Liver (tissue), 9 donors: ENCODE results near the gene GLB1L2. TPM values are rescaled to one million over a fixed set of nuclear protein-coding genes. Genes with fewer than 3 reads are reported as not detected.

Source experiments
- DNase-seq: peaks from one replicate; pipeline ENCODE4 v3.0.0-alpha.2; 2017; ENCODE audit warnings: low spot score
- H3K27ac ChIP-seq, 2 donors: one replicate each; pipeline ENCODE4 v1.7.0; 2013; ENCODE audit warnings: inconsistent platforms in 2 of 2, low read length in 2 of 2, control low read depth in 1 of 2, low read depth in 1 of 2, mild to moderate bottlenecking in 1 of 2
- H3K27me3 ChIP-seq, 4 donors: one replicate each; pipeline versions ENCODE4 v1.6.1 to v1.7.0; 2013; ENCODE audit warnings: low read length in 3 of 4, inconsistent platforms in 1 of 4, mild to moderate bottlenecking in 1 of 4, moderate library complexity in 1 of 4; ENCODE audit not compliant: control insufficient read depth in 4 of 4, insufficient read depth in 4 of 4
- H3K36me3 ChIP-seq, 4 donors: one replicate each; pipeline versions ENCODE4 v1.6.1 to v1.7.0; 2013; ENCODE audit warnings: low read length in 3 of 4, mild to moderate bottlenecking in 3 of 4, low read depth in 1 of 4, moderate library complexity in 1 of 4; ENCODE audit not compliant: control insufficient read depth in 4 of 4, insufficient read depth in 3 of 4
- H3K4me1 ChIP-seq, 4 donors: one replicate each; pipeline versions ENCODE4 v1.6.1 to v1.7.0; 2013; ENCODE audit warnings: low read length in 3 of 4, mild to moderate bottlenecking in 3 of 4, moderate library complexity in 1 of 4; ENCODE audit not compliant: control insufficient read depth in 4 of 4, insufficient read depth in 4 of 4
- H3K4me3 ChIP-seq, 3 donors: one replicate each; pipeline versions ENCODE4 v1.6.1 to v1.7.0; 2013; ENCODE audit warnings: low read length in 3 of 3, control low read depth in 1 of 3, low read depth in 1 of 3, mild to moderate bottlenecking in 1 of 3
- H3K9ac ChIP-seq, 2 donors: one replicate each; pipeline ENCODE4 v1.7.0; 2013; ENCODE audit warnings: low read length in 2 of 2, mild to moderate bottlenecking in 2 of 2, moderate library complexity in 2 of 2, control low read depth in 1 of 2, low read depth in 1 of 2
- H3K9me3 ChIP-seq, 4 donors: one replicate each; pipeline versions ENCODE4 v1.6.1 to v1.7.0; 2013; ENCODE audit warnings: low read length in 3 of 4; ENCODE audit not compliant: control insufficient read depth in 4 of 4
- EGR1 ChIP-seq, 2 donors: IDR thresholded peaks; 2 replicates each; pipeline ENCODE4 v1.6.1; 2016 to 2018; ENCODE audit warnings: antibody characterized with exemption in 2 of 2, low read depth in 2 of 2
- FOXA1 ChIP-seq: IDR thresholded peaks from 2 replicates; pipeline ENCODE4 v1.6.1; 2016; ENCODE audit warnings: antibody characterized with exemption
- FOXA2 ChIP-seq: IDR thresholded peaks from 2 replicates; pipeline ENCODE4 v1.6.1; 2016; ENCODE audit warnings: antibody characterized with exemption
- HNF4A ChIP-seq, 2 donors: conservative IDR thresholded peaks; 2 replicates each; pipeline ENCODE4 v1.6.1; 2016; ENCODE audit warnings: antibody characterized with exemption in 2 of 2, mild to moderate bottlenecking in 2 of 2
- JUND ChIP-seq, 2 donors: IDR thresholded peaks; 2 replicates each; pipeline ENCODE4 v1.6.1; 2016; ENCODE audit warnings: antibody characterized with exemption in 2 of 2
- RAD21 ChIP-seq, 2 donors: IDR thresholded peaks; 2 replicates each; pipeline ENCODE4 v1.6.1; 2016; ENCODE audit warnings: antibody characterized with exemption in 2 of 2, mild to moderate bottlenecking in 2 of 2
- SP1 ChIP-seq: IDR thresholded peaks from 2 replicates; pipeline ENCODE4 v1.6.1; 2018; ENCODE audit warnings: antibody characterized with exemption, mild to moderate bottlenecking
- TAF1 ChIP-seq: conservative IDR thresholded peaks from 2 replicates; pipeline ENCODE4 v1.6.1; 2016; ENCODE audit warnings: antibody characterized with exemption, mild to moderate bottlenecking
- YY1 ChIP-seq: IDR thresholded peaks from 2 replicates; pipeline ENCODE4 v1.6.1; 2016; ENCODE audit warnings: antibody characterized with exemption, mild to moderate bottlenecking
- WGBS: extraction: QIAGEN DNeasy Blood & Tissue Kit; methylation state at CpG from one replicate; pipeline ENCODE4 v1.1.7; 2013; 5-methylcytosine and 5-hydroxymethylcytosine counted together
- polyA plus RNA-seq, 2 donors: library from polyadenylated mRNA; stranded (reverse) in 1 of 2; unstranded in 1 of 2; fragments of 200-250 nt in 1 of 2; fragments of >200 nt in 1 of 2; fragmentation: Nextera tagmentation in 1 of 2; extraction: Ambion mirVana in 1 of 2; gene quantifications; one replicate each; pipeline versions ENCODE4 v1.2.1 to v1.2.3, GENCODE V29; 2013 to 2015
- total RNA-seq, 2 donors: library from RNA; depleted of rRNA; stranded (reverse); fragments of >200 nt; gene quantifications; one replicate each; pipeline ENCODE4 v1.2.3, GENCODE V29; 2014
- TF ChIP-seq, protein P1 (sequence below): IDR thresholded peaks from 2 replicates; pipeline ENCODE4 v1.6.1; 2016; ENCODE audit warnings: antibody characterized with exemption
- TF ChIP-seq, protein P2 (sequence below): IDR thresholded peaks from 2 replicates; pipeline ENCODE4 v1.6.1; 2016; ENCODE audit warnings: antibody characterized with exemption, mild to moderate bottlenecking
- TF ChIP-seq, protein P3 (sequence below): IDR thresholded peaks from 2 replicates; pipeline ENCODE4 v1.6.1; 2016; ENCODE audit warnings: antibody characterized with exemption
- donor health status: healthy.
- donor health status: healthy.
- donor health status: healthy.
- donor health status: healthy.
- donor health status: healthy.

GLB1L2 gene
- total and polyA plus RNA-seq, 4 donors, result 0.23 to 0.50 (median 0.42) TPM

DNA sequence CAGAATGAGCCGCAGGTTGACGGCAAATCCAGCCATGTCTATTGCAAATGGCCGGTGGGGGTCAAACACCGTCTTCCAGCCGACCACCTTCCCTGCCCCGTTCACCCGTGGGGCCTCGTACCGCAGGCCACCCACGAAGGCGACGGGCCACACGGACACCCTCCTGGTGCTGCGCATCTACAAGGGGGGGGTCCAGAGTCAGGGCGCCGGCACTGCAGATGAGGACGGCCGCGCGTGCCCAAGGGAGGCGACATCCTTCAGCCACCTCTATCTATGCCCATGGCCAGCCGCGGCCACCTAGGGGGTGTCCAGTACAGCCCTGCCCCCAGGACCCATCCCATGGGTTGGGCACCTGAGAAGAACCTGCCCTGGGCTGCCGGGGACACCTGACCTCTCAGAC lies 51.0 kb downstream of the GLB1L2 start:
- Histone ChIP-seq H3K9me3 (no peaks in the 10 kb centered on the region), H3K27ac (no peak overlapping the region), H3K36me3 (peaks cover 0 to 2% (median 0%) of the 10 kb centered on the region in 4 donors), H3K9ac (no peak overlapping the region), H3K4me3 (no peak overlapping the region), H3K4me1 (no peaks in the 10 kb centered on the region), H3K27me3 (no peaks in the 10 kb centered on the region)
- WGBS, result 96% methylated on average over 24 of the region's 24 CpGs
- TF ChIP-seq, protein P1, sequence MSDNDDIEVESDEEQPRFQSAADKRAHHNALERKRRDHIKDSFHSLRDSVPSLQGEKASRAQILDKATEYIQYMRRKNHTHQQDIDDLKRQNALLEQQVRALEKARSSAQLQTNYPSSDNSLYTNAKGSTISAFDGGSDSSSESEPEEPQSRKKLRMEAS, result no peak
- TF ChIP-seq, protein P2, sequence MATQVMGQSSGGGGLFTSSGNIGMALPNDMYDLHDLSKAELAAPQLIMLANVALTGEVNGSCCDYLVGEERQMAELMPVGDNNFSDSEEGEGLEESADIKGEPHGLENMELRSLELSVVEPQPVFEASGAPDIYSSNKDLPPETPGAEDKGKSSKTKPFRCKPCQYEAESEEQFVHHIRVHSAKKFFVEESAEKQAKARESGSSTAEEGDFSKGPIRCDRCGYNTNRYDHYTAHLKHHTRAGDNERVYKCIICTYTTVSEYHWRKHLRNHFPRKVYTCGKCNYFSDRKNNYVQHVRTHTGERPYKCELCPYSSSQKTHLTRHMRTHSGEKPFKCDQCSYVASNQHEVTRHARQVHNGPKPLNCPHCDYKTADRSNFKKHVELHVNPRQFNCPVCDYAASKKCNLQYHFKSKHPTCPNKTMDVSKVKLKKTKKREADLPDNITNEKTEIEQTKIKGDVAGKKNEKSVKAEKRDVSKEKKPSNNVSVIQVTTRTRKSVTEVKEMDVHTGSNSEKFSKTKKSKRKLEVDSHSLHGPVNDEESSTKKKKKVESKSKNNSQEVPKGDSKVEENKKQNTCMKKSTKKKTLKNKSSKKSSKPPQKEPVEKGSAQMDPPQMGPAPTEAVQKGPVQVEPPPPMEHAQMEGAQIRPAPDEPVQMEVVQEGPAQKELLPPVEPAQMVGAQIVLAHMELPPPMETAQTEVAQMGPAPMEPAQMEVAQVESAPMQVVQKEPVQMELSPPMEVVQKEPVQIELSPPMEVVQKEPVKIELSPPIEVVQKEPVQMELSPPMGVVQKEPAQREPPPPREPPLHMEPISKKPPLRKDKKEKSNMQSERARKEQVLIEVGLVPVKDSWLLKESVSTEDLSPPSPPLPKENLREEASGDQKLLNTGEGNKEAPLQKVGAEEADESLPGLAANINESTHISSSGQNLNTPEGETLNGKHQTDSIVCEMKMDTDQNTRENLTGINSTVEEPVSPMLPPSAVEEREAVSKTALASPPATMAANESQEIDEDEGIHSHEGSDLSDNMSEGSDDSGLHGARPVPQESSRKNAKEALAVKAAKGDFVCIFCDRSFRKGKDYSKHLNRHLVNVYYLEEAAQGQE, result no peak
- TF ChIP-seq EGR1 (IDR thresholded peaks at IDR 0.05; ENCODE audit: low read depth in 2 of 2), result no peak
- TF ChIP-seq TAF1, result no peak
- no peak for TF ChIP-seq FOXA1
- no peak for TF ChIP-seq HNF4A (conservative IDR thresholded peaks at IDR 0.05)
- TF ChIP-seq, protein P3, sequence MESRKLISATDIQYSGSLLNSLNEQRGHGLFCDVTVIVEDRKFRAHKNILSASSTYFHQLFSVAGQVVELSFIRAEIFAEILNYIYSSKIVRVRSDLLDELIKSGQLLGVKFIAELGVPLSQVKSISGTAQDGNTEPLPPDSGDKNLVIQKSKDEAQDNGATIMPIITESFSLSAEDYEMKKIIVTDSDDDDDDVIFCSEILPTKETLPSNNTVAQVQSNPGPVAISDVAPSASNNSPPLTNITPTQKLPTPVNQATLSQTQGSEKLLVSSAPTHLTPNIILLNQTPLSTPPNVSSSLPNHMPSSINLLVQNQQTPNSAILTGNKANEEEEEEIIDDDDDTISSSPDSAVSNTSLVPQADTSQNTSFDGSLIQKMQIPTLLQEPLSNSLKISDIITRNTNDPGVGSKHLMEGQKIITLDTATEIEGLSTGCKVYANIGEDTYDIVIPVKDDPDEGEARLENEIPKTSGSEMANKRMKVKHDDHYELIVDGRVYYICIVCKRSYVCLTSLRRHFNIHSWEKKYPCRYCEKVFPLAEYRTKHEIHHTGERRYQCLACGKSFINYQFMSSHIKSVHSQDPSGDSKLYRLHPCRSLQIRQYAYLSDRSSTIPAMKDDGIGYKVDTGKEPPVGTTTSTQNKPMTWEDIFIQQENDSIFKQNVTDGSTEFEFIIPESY, result no peak
- no peak for TF ChIP-seq RAD21 (IDR thresholded peaks at IDR 0.05)
- no peak for DNase-seq

DNA sequence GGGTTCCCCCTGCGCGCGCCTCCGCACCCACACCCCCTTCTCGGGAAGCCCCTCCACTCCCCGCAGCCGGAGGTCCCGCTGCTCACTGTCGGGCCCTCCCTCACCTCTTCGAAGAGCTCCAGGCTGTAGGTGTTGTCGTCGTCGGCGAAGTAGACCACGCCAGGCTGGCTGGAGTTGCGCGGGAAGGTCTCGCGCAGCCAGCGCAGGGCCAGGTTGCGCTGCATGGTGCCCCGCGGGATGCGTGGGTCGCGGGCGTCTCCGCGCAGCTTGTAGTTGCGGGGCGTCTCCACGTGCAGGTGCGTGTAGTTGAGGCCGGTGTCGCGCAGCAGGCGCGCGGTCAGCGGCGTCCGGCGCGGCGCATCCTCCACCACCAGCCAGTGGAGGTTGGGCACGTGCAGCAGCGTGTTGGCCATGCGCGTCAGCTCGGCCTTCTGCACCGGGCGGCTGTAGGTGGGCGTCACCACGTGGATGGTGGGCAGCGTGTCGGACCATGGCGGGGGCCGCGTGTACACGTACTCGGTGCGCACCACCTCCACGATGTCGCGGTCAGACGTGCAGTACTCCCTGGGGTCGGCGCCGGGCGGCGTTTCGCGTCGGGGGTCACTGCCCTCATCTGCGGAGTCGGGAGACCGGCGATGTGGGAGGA lies 51.9 kb downstream of the GLB1L2 start:
- H3K9ac ChIP-seq, result no peak overlapping the region
- H3K9me3 ChIP-seq, result no peaks in the 10 kb centered on the region
- no peak overlapping the region for H3K27ac ChIP-seq
- WGBS, result 95% methylated on average over 78 of the region's 78 CpGs
- no peak for DNase-seq
- H3K36me3 ChIP-seq, result peaks cover 0 to 2% (median 0%) of the 10 kb centered on the region in 4 donors
- no peak overlapping the region for H3K4me3 ChIP-seq
- no peaks in the 10 kb centered on the region for H3K27me3 ChIP-seq
- TF ChIP-seq YY1, result no peak
- TF ChIP-seq SP1, result no peak
- no peak for TF ChIP-seq JUND (IDR thresholded peaks at IDR 0.05)
- TF ChIP-seq, protein P2, result no peak
- TF ChIP-seq FOXA2, result no peak
- no peaks in the 10 kb centered on the region for H3K4me1 ChIP-seq
